Stimulated activated CD4-positive, alpha-beta T cell treated with anti-CD3 and anti-CD28 coated beads, Interleukin-4, amount 100 ng/mL, for 1 hour (primary cell): ENCODE measurements around the gene TIAM1.

Experiments used
- DNase-seq: peaks from one replicate; pipeline ENCODE4 v3.0.0-alpha.2; 2020

The TIAM1 gene

DNA sequence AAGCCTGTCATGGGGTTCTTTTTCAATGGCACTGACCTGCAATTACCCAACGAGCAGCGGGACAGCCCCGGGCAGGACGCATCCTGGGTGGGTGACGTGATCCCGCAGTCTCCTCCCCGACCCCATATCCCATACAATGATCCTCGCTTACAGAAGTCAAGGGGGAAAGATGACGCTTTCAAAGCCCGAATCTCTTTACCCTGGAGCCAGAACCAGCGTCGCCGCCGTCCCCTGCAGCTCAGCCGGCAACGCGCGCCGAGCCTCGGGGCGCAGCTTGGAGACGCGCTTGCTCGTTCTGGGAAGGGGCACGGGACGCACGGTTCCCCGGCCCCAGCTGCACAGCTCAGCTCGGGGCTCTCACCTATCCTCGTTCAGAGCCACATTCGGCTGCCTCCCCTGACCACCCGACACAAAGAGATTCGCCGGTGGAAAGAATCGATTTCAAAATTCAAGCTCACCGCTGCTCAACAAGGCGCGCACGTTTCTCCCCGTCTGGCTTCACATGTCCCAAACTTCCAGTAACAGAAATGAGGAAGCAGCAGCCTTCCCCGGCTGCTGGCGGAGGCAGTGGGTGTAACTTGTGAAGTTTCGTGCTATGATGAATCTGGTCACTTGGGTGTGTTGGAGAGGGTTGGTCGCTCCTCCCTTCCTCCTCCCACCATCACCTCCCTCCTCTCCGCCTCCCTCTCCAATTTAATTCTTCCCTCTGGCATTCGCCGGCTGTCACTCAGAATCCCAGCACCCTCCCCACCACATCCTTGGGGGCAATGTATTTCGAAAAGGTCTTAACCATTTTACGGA, at the start of gene TIAM1:
TSS of gene TIAM1 (minus strand) at position 582 of the 801 bp plus-strand sequence. CDS start 77,289 bp downstream, outside the sequence.
- peak; percentile 42 for DNase-seq

GRCh38 chr21:31387560-31388186, 43.6 kb upstream of the TIAM1 start:
- DNase-seq, result no peak

DNA sequence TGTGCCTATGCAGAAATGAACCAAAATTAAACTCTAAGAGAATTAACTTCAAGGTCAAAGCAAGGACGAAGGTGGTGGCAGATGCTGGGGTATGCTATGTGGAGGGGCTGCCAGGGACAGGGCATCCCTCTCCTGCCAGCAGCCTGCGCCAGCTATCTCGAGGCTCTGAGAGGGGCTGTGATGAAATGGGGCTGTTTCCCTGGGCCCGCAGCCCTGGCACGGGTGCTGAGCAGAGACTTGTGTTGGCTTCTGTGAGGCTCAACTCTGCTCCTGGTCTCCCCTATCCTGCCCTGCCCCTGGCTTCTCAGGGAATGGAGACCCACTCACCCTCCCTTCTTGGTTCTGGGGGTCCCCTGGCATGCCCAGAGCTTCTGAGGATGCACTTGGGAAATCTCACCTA, 41.9 kb upstream of the TIAM1 start:
- no peak for DNase-seq

DNA sequence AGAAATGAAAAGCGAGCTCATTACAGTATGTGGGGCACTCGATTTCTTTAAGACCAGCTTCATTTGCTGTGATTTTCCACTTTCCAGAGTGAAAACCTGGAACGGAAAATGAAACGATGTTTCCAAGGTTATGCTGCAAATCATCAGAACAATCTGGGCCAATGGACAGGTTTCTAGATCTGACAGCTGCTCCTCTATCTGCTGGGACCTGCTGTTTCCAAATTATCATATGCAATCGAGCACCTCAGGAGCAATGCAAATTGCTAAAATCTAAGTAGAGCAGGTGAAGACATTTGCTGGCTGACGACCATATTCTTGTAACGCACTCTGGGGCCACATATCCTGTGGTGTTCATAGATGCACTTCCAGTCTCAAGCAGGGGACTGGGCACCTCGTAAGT, 39.7 kb upstream of the TIAM1 start:
- no peak for DNase-seq

- no peak for DNase-seq
Measured at GRCh38 chr21:31382060-31382459, 38.0 kb upstream of the TIAM1 start.

DNA sequence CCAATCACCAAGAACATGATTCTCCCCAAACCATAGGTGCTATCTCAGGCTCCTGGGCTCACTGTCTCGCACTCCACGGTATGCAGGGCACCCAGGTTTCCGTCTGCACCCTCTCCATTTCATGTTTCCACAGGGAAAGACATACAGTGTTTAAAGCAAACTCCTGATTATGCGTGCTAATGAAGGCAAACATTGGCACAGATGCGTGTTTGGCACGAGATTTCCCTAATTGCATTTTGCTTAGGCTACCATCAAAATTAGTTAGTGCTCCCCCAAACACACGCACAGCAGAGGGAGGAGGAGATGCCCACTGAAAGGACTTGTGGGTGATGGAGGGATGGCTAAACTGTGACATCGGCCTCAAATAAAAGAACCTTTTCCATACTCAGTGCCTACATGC, 32.2 kb upstream of the TIAM1 start:
- no peak for DNase-seq

DNA sequence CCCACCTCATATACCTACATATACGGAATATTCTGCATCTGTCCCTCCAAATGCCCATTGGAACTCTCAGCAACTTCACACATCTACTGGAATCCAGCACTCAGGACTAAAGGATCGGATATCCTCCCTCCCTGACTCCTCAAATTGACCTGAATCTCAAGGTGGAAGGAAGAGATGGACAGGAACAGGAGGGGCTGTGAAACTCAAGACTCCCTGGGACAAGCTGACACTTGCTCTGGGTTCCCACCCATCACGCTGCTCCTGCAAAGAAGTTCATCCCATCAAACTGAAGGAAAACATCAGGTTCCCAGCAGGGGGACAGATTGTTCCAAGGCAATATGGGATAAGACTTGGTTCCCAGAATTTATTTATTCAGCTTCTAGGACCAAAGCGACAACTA, 30.3 kb upstream of the TIAM1 start:
- no peak for DNase-seq

- no peak for DNase-seq
Measured at GRCh38 chr21:31372471-31372765, 28.4 kb upstream of the TIAM1 start.

GRCh38 chr21:31371715-31372470, 27.8 kb upstream of the TIAM1 start:
- DNase-seq, result no peak

DNA sequence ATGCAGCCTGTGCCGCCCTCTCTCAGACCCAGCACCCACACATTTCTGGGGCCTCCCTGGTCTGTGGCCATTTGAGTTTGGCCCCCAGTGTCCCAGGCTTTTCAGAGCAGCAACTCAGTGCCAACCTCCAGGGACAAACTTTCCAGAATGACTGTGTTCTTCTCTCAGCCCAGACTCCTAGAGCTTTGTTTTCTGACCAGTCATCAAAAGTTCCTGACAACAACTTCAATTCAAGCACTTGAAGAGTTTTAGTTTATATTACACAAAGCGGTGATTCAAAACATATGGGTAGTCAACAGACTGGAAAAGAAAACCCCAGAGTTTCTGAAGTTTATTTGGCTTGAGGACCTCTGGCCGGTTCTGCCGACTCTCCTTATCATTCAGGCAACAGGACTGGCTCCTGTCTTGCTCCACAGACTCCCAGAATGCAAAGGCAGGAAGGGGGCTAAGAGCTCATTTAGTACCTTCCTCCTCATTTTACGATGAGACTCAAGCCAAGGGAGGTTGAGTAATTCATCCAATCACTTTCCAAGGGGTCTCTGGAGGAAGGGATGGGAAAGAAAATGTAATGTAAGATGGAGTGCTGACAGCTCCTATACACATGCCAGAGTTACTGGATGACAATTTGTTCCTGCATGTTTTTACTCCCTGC, 27.0 kb upstream of the TIAM1 start:
- no peak for DNase-seq

DNA sequence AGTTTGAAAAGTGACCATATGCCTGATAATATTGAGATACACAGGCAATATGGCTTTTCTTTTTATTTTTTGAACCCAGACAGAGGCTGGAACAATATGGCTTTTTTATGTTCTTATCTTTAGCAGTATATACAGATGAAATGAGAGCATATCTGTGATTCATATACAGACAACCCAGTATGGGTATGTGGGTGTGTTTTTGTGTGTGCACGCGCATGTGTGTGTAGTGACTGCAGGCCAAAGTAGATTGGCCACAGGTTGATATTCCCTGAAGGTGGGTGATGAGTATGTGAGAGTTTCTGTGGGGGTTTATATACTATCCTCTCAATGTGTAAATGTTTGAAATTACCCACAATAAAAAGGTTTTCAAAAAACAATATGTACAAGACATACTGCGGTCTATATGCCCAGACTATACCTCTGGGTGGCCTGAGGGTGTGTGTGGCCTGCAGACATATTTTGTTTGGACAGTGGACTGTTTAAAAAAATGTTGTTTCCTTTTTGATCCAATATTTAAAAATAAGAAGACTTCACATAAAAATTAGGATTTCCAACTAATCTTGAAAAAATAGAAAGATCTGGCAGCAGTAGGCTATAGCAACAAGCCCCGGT, 26.3 kb upstream of the TIAM1 start:
- no peak for DNase-seq

GRCh38 chr21:31368361-31368760, 24.3 kb upstream of the TIAM1 start:
- no peak for DNase-seq

DNA sequence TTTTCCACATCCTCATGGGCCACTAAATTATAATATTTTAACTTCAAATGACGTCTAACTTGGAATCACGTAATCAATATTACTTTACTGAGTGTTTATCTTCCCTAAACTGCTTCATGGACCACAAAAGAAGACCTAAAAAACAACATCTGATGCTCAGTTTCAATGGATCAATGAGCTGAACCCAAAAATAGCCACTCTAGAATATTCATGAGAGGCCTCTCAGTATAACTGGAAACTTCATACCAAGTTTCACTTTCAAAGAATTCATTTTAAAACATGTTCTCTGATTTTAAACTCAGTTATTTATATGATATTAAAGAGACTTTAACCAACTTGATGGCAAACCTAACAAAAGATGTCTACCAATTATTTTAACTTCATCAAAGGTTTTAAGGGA, 23.7 kb upstream of the TIAM1 start:
- DNase-seq, result no peak

- DNase-seq, result no peak
Measured at GRCh38 chr21:31366825-31367224, 22.8 kb upstream of the TIAM1 start.

DNA sequence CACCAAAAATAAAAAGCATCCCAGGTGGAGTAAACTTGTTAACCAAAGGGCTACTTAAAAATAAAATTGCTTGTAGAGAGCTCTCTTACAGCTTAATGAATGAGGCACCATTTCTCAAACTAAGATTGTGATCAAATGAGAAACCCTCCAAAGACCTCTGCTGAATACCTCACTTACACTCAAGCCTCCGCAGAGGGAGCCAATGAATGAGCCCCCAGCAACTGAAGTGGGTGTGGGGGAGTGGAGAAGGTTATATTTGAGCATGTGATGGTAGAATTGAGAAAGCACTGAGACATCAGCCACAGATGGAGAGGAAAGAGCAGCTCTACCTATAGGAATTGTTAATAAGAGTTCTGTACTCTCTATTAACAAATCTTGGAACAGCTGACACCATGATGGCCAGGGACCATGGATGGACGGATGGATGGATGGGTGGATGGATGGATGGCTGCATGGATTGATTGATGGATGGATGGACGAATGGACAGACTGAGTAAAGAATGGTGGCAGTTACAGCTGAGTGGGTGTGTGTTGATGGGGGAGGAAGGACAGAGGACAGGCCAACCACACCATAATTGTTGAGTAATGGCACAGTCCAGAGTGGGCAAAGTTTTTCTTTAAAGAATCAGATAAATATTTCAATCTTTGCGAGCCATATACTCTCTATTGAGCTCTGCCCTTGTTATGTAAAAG, 20.3 kb upstream of the TIAM1 start:
- DNase-seq, result no peak

- DNase-seq, result no peak
Measured at GRCh38 chr21:31363720-31364119, 19.7 kb upstream of the TIAM1 start.

- DNase-seq, result no peak
Measured at GRCh38 chr21:31360717-31361116, 16.7 kb upstream of the TIAM1 start.

GRCh38 chr21:31358158-31358557, 14.1 kb upstream of the TIAM1 start:
- DNase-seq, result no peak

GRCh38 chr21:31356440-31356839, 12.4 kb upstream of the TIAM1 start:
- no peak for DNase-seq

DNA sequence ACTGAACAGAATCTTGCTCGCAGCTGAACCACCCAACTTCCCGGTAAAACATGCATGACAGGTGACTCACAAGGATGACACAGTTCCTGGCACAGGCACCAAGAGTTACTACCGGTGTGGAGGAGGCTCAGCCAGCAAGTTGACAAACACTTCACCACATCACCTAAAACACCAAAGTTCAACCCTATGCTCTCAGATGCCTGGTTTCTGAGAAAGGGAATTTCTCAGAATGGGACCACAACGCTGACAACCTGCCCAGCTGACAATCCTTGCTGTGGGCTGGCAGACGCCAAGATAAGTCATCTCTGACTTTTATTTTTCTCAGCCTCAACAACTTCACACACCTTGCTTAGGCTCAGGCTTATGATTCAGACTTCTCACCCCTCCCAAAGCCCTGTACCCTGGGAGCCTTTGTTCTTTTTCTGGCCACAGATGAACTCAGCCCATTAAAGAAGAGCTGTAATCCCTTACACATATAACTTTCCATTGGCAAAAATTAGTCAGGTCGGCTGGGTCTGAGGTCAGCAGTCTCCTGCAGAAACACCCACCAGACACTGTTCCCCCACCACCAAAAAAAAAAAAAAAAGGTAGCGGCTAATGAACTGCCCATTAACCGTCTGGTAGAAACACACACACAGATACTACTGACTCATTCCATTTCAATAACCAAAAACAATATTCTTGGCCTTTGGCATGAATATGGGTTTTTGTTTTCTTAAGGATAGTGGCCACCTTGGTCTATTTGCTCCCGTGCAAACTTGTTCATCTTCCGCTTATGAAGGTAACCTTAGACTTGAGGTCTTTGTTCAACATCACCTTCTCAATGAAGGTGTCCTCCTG, 10.8 kb upstream of the TIAM1 start:
- DNase-seq, result peak; percentile 63

DNA sequence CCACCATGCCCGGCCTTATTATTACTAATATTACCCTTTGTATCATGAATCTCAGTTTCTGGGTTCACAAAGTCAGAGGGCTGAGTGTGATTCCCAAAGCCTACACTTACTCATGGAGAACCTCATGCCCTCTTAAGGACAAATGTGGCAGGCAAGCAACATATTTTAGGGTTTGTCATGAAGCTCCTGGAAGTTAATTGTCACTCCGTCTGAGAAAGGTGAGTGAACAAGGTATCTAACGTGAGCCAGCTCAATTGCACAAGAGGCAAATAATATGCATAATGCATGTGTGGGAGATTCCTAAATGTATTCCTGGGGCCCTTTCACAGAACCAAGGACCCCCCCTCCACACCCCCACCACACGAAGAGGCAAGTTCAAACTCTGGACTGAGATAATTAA, 10.1 kb upstream of the TIAM1 start:
- DNase-seq, result no peak

DNA sequence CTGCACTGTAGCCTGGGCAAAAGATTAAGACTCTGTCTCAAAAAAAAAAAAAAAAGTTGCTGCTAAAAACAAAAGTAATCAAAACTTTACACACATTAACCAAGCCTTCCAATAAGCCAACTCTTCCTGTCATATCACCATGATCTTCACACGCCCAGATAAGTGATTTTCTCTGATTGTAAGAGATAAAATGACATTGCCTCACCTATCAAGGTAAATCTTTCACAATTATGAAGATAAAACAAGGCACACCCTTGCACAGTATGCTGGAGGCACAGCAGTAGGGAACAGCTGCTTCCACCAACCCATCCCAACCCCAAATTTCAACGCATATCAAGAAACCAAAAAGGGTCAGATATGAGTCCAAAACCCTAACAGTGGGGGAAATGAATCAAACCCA, 8.8 kb upstream of the TIAM1 start:
- no peak for DNase-seq
